Activated T-cell treated with anti-CD3 and anti-CD28 coated beads, Interleukin-2, amount 50 U/mL, for 24 hours (primary cell): ENCODE measurements around the gene PCMTD2.

ENCODE experiments used
- DNase-seq: peaks from one replicate; pipeline ENCODE4 v3.0.0-alpha.2; 2020
- H3K27ac Mint-ChIP-seq: 2 replicates; pipeline ENCODE4 v1.8.0; 2020; ENCODE audit warnings: mild to moderate bottlenecking, mixed read lengths
- H3K27me3 Mint-ChIP-seq: 2 replicates; pipeline ENCODE4 v1.8.0; 2020; ENCODE audit warnings: mixed read lengths
- H3K36me3 Mint-ChIP-seq: 2 replicates; pipeline ENCODE4 v1.8.0; 2020; ENCODE audit warnings: low read depth, mixed read lengths
- H3K4me1 Mint-ChIP-seq: 2 replicates; pipeline ENCODE4 v1.8.0; 2020; ENCODE audit warnings: low read depth, mixed read lengths
- H3K4me3 Mint-ChIP-seq: 2 replicates; pipeline ENCODE4 v1.8.0; 2020; ENCODE audit warnings: mild to moderate bottlenecking, moderate library complexity, mixed read lengths
- H3K9me3 Mint-ChIP-seq: 2 replicates; pipeline ENCODE4 v1.8.0; 2020; ENCODE audit warnings: mixed read lengths

Gene PCMTD2

DNA sequence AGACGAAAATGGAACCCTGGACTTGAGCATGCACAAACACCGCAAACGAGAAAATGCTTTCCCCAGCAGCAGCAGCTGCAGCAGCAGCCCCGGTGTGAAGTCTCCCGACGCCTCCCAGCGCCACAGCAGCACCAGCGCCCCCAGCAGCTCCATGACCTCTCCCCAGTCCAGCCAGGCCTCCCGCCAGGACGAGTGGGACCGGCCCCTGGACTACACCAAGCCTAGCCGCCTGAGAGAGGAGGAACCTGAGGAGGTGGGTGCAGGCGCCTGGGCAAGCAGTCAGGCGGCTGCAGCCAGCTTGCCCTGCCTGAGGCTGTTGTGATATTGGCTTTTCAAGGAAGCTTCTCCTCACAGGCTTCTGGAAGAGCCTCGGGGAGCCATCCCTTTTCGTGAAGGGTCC, 35.8 kb upstream of the PCMTD2 start:
- H3K9me3 Mint-ChIP-seq: no peaks in the 10 kb centered on the region
- H3K27me3 Mint-ChIP-seq: no peaks in the 10 kb centered on the region

DNA sequence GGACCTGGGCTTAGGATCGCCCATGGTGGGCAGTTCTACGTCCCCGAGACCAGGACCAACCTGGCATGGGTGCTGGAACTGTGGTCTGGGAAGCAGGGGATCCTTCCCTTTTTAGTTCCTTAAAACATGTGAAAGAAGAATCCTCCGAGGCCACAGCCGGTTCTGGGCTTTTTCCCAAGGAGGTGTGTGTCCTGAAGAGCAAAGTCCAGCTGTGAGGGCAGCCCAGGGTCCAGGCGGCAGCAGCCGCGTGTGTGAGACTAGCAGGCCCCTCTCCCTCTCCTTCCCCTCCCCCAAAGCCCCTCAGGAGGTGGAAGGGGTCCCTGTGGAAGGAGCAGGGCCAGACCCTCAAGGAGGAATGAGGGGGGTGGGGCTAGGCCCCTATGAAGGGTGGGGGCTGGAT, 35.1 kb upstream of the PCMTD2 start:
- Mint-ChIP-seq H3K4me1 (peaks cover 9% of the 10 kb centered on the region), H3K4me3 (no peak overlapping the region), H3K27me3 (no peaks in the 10 kb centered on the region), H3K9me3 (no peaks in the 10 kb centered on the region), H3K36me3 (no peaks in the 10 kb centered on the region), H3K27ac (no peak overlapping the region)
- DNase-seq: no peak

More for the DNA sequence above, 35.8 kb upstream of the PCMTD2 start:
- no peaks in the 10 kb centered on the region for H3K36me3 Mint-ChIP-seq
- no peak for DNase-seq
- H3K27ac Mint-ChIP-seq: no peak overlapping the region
- H3K4me1 Mint-ChIP-seq: peaks cover 14% of the 10 kb centered on the region
- H3K4me3 Mint-ChIP-seq: no peak overlapping the region

DNA sequence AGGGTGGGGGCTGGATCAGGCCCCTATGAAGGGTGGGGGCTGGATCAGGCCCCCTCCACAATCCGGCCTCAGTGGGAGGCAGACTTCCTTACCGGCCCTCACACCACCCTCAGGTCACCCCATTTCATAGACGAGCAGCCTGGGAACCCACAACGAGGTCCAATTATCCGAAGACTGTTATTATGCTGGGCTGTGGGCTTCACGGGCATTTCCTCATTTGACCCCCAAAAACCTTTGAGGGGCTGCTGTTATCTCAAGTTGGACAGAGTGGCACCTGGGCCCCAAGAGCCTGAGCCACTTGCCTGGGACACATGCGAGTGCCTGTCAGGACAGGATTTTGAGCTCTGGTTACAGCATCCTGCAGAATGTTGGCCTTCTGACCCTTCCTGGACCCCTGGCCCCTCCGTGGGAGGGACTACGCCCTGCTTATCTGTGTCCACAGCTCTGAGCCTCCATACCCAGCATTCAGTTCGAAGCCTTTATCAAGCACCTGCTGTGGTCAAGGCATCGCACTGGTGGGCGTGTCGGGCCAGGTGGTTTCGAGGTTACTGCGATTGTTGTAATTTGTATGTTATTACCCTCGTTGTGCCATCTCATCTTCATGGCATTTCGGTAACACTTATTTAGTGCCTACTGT, 34.5 kb upstream of the PCMTD2 start:
- no peak overlapping the region for H3K27ac Mint-ChIP-seq
- no peaks in the 10 kb centered on the region for H3K36me3 Mint-ChIP-seq
- no peaks in the 10 kb centered on the region for H3K9me3 Mint-ChIP-seq
- H3K4me3 Mint-ChIP-seq: no peak overlapping the region
- H3K27me3 Mint-ChIP-seq: no peaks in the 10 kb centered on the region
- H3K4me1 Mint-ChIP-seq: peaks cover 9% of the 10 kb centered on the region
- no peak for DNase-seq

DNA sequence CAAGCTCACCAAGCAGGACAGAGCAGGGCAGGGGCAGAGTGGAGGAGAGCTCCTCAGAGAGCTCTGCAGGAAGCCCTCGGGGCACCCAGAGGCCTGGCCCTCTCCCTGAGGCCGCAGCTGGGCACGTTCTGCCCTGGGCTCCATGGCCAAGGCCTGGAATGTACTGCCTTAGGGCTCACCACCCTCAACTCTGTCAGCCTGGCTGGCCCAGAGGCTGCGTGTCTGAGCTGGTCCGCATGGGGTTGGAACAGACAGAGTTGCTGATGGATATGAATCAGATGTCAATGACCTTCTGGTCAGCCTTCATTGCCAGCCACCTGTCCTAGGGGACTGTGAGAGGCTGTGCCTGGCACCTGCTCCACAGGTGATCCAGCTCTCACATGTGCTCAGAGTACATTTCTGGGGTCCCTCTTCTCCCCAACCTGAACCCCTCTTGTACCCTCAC, 33.2 kb upstream of the PCMTD2 start:
- Mint-ChIP-seq H3K36me3 (no peaks in the 10 kb centered on the region), H3K27ac (no peak overlapping the region), H3K4me3 (no peak overlapping the region), H3K27me3 (no peaks in the 10 kb centered on the region), H3K9me3 (no peaks in the 10 kb centered on the region), H3K4me1 (peaks cover 17% of the 10 kb centered on the region)
- no peak for DNase-seq

DNA sequence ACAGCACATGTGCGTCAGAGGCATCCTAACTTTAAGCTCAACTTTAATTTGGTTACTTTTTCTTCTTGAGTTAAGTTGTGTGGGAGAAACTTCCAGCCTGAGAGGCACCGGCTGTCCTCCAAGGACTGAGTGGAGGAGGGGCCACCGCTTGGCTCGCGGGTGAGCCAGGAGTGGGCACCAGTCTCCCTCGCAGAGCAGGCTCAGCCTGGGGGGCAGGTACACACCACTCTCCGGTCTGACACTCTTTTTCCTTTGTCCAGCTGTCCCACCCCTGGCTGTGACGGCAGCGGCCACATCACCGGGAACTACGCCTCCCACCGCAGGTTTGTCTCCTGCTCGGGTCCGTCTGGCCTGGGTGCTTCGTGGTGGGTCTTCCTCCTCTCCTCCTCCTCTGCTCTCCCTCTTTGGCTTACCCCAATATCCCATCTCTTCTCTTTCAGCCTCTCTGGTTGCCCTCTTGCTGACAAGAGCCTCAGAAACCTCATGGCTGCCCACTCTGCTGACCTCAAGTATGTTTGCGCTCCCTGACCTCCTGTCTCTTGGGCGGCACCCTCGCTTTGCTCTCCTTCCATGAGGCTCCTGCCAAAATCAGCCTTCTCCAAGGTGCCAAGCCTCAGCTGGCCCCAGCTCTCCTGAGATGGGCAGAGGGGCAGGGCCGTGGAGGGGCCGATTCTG, 32.6 kb upstream of the PCMTD2 start:
- H3K4me1 Mint-ChIP-seq: peaks cover 20% of the 10 kb centered on the region
- DNase-seq: no peak

DNA sequence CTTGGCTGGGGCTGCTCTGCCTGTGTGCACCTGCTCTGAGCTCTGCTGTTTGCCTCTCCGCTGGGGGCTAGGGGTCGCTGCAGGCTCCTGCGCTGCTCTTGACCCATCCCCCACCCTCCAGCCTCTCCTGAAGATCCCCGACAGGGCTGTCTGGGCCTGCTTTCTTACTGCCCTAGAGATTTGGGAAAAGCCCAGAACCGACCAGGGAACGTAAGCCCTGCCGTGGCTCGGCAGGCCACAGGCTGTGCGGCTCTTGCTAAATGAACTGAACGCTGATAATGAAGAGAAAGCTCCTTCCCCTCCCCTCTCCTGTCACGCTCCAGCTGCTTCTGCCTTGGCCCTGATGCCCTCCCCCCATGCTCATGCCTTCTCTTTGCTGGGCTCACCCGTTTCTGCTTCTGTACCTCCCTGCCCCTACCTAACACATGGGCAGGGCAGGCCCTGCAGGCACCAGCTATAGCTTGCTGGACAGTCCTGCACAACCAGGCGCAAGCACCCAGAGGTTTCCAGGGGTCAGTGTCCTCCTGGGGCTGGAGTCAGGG, 32.0 kb upstream of the PCMTD2 start:
- H3K4me1 Mint-ChIP-seq: peaks cover 24% of the 10 kb centered on the region
- H3K27ac Mint-ChIP-seq: no peak overlapping the region
- DNase-seq: no peak
- no peaks in the 10 kb centered on the region for H3K27me3 Mint-ChIP-seq
- H3K9me3 Mint-ChIP-seq: no peaks in the 10 kb centered on the region
- H3K36me3 Mint-ChIP-seq: no peaks in the 10 kb centered on the region
- H3K4me3 Mint-ChIP-seq: no peak overlapping the region

More for the DNA sequence above, 32.6 kb upstream of the PCMTD2 start:
- Mint-ChIP-seq H3K27ac (no peak overlapping the region), H3K4me3 (no peak overlapping the region), H3K36me3 (no peaks in the 10 kb centered on the region), H3K9me3 (no peaks in the 10 kb centered on the region), H3K27me3 (no peaks in the 10 kb centered on the region)

DNA sequence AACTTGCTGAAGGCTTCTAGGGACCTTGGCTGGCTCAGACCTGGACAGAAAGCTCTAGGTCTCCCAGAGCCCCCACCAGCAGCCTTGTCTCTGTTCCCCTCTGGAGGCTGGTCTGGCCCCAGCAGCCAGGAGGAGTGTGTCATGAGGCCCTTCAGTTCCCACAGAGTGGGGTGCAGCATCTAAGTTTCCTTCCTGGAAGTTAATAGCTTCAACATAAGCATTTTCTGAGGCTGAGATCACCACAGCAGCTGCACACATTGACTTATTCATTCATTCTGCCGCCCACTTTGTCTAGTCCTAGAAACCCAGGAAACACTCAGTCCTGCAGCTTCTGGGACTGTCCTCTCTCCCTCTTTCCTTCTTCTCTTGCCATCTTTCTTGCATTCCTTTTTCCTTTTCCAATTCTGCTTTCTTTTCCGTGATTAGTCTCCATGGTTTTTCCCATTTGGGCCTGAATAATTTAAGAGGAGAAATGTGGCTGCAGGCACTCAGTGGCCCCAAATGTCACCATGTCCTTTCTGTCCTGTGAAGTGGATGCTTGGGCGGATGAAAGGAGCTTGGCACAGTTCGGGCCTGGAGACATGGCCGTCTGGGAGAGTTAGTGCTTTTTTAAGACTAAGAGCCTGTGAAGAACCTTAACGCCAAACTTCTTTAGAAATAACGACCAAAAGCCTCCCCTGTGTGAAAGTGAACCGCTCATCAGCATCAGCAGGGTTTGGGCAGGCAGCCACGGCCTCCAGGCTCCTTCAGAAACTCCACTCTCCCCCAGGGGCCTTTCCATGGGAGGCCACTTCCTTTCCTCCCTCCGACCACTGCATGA, 31.0 kb upstream of the PCMTD2 start:
- no peak for DNase-seq
- Mint-ChIP-seq H3K27ac (no peak overlapping the region), H3K27me3 (no peaks in the 10 kb centered on the region), H3K36me3 (no peaks in the 10 kb centered on the region), H3K9me3 (no peaks in the 10 kb centered on the region), H3K4me1 (peaks cover 24% of the 10 kb centered on the region), H3K4me3 (no peak overlapping the region)

DNA sequence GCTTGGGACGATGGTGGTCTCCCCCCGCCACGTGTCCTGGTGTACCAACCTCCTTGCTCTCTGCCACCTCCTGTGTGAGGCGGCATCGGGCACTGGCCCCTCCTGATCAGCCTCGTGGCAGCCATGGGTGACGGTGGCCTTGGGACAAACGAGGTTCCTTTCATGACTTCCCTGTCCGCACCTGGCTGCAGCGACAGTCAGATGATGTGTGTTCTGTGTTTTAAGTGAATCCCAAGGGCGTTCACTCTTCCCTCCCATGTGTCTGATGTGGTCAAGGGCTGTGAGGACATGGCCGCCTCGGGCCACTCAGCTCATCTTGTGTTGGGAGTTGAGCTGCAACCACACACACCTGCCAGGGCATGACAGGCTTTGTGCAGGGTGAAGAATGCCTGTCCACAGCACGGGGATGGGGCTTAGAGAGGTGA, 30.4 kb upstream of the PCMTD2 start:
- Mint-ChIP-seq H3K36me3 (no peaks in the 10 kb centered on the region), H3K27ac (no peak overlapping the region), H3K4me1 (peaks cover 24% of the 10 kb centered on the region), H3K4me3 (no peak overlapping the region), H3K27me3 (no peaks in the 10 kb centered on the region), H3K9me3 (no peaks in the 10 kb centered on the region)
- DNase-seq: no peak

DNA sequence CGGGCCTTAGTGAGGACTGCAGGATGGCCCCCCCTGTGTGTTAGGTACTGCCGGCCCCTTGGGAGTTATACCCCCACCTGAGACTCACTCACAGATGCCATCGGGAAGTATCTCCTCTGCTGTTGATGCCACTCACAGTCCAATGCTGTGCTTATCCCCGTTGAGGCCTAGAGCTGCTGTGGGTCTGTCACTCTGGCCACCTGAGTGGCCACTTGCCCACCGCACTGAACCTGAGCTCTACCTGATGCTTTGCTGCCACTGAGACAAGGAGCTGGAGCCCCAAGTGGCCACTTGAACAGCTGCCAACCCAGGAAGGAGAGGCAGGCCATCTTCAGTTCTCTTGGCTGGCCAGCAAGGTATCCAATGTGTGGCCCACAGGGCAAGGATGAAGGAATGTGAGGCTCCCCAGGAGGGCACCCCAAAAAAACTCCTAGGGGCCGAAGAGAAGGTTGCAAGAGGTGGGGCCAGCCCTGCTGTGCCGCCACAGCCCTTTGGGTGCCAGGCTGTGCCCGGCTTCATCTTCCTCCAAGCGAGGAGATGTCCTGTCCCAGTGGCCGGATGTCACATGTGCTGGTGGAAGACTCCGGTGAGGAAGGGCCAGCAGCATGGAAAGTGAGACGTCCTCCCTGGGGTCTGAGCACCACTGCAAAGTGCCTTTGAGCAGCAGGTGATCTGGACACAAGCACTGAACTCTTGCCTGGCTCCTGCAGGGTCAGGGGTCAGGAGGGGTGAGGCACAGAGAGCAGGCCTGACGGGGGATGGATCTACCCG, 29.5 kb upstream of the PCMTD2 start:
- H3K4me1 Mint-ChIP-seq: peaks cover 24% of the 10 kb centered on the region
- H3K36me3 Mint-ChIP-seq: no peaks in the 10 kb centered on the region
- DNase-seq: no peak
- no peak overlapping the region for H3K4me3 Mint-ChIP-seq
- no peak overlapping the region for H3K27ac Mint-ChIP-seq
- no peaks in the 10 kb centered on the region for H3K27me3 Mint-ChIP-seq
- no peaks in the 10 kb centered on the region for H3K9me3 Mint-ChIP-seq

DNA sequence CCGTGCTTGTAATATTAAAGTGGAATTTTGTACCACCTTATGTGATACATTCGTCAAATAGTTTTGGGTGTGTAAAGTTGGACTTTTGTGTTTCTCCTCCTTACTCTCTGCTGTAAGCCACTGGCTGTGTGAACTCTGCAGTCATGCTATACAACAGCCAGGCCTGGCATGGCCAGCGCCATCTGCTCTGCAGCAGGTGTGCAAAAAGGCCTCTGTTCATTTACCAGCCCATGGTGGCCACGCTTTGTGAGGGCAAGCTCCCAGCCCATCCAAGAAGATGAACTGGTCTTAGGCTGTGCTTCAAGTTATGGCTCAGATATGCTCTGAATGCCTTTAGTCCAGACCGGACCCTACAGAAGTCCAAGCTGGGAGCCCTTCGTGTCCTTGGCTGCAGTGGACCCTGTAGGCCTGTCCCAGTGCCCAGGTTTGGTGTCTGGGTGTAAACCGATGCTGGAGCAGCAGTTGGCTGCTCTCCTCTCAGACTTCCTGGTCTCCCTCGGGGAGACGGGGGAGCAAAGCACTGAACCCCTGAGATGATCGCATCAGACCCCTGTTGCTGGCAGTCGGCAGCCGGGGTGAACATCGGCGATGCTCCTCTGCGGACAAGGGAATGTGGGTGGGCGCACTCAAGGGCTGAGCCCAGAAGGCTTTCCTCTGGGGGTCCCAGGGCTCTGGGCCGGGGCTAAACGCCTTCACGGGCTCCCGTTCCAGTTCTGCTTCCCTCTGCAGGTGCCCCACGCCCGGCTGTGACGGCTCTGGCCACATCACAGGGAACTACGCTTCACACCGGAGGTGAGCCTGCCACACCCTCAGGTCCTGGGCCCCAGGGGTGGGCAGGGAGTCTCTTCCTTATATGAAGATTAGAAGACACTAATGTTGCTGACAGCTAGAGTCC, 28.6 kb upstream of the PCMTD2 start:
- Mint-ChIP-seq H3K4me1 (peaks cover 24% of the 10 kb centered on the region), H3K36me3 (no peaks in the 10 kb centered on the region), H3K27ac (no peak overlapping the region), H3K9me3 (no peaks in the 10 kb centered on the region), H3K27me3 (no peaks in the 10 kb centered on the region), H3K4me3 (no peak overlapping the region)
- no peak for DNase-seq

DNA sequence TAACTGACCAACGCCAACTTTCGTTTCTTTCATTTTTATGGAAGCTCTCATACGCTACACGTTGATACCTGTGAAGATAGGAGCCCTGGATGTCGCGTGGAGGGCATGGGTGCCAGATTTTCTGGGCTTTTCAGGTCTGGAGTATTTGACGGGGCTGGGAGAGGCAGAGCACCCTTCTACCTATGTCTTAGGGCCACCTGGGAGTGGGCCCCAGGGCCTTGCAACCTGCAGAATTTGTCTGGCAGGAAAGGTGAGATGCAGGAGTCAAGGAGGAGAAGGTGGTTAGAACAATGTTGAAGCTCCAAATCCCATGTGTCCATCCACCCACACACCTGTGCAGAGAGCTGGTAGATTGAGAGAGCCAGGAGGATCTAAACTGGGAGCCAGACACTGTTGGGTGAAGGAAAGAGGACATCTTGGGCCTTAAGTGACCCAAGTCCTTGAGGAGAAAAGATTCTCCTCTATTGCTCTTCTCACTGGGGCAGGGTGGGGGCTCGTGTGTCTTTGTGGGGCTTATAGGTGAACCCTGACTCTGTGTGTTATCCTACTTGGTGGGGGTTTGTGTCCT, 27.4 kb upstream of the PCMTD2 start:
- no peaks in the 10 kb centered on the region for H3K9me3 Mint-ChIP-seq
- no peak for DNase-seq
- no peaks in the 10 kb centered on the region for H3K36me3 Mint-ChIP-seq
- no peak overlapping the region for H3K27ac Mint-ChIP-seq
- no peak overlapping the region for H3K4me3 Mint-ChIP-seq
- H3K27me3 Mint-ChIP-seq: no peaks in the 10 kb centered on the region
- H3K4me1 Mint-ChIP-seq: peaks cover 24% of the 10 kb centered on the region

DNA sequence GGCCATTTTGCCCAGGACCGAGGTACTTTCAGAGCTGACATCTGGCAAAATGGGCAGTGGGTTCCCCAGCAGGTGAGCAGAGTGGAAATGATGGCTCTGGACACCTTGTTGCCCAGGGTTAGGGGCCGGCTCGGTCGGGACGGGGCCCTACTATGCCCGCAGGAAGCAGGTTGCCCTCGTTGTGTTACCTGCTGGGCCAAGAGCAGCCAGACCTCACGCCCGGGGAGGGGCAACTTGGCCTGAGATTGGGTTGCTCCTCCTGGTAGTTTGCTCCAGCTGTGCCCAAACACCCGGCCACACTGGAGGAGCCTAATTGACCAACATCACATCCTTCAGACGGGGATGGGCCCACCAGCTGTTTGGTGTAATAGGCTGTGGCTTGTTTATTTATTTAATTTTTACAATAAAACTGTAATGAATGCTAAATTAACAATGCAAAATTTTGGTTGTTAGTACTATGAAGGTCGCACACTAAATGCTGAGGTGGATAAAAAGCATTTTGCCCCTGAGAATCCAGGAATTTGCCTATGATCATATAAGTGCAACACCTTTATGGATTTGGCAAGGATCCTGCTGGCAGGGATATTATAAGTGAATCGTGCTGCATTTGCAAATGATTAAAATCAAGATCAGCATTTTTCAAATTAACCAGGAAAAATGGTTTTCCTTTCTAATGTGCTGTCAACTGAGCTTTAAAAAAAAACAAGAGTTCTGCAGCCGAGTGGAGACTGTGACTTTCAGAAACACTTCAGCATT, 26.6 kb upstream of the PCMTD2 start:
- Mint-ChIP-seq H3K4me1 (peaks cover 30% of the 10 kb centered on the region), H3K27me3 (no peaks in the 10 kb centered on the region), H3K27ac (no peak overlapping the region), H3K9me3 (no peaks in the 10 kb centered on the region), H3K4me3 (no peak overlapping the region), H3K36me3 (no peaks in the 10 kb centered on the region)
- no peak for DNase-seq
